ENCODE results near the gene PRSS2.
"Not testable (repeated sequence)": the region's sequence is repeated elsewhere in the genome, so short reads cannot be mapped to it uniquely, and the experiment has no call there.

Gene PRSS2

GRCh38 chr7:142745091-142745635, 25.6 kb upstream of the PRSS2 start:
- DNase-seq (ENCODE audit: low read depth in 1 of 2, low spot score in 1 of 2) = no peak
- no peak overlapping the region for H3K27ac ChIP-seq (replicated peaks)
- H3K4me3 ChIP-seq (replicated peaks; ENCODE audit: insufficient read depth, low read length) = no peak overlapping the region
- TF ChIP-seq GABPA (IDR thresholded peaks at IDR 0.05; ENCODE audit: low read depth) (no peak), REST (IDR thresholded peaks at IDR 0.05; ENCODE audit: insufficient replicate concordance, low read depth) (no peak), SPI1 (IDR thresholded peaks at IDR 0.05; ENCODE audit: borderline replicate concordance, low read depth) (no peak), POLR2AphosphoS5 (IDR thresholded peaks at IDR 0.05; ENCODE audit: low read depth) (no peak), CTCF (IDR thresholded peaks at IDR 0.05; ENCODE audit: insufficient read depth, low read length) (no peak)
- no peaks in the 10 kb centered on the region for H3K27me3 ChIP-seq (ENCODE audit: insufficient read depth, poor library complexity, severe bottlenecking)

GRCh38 chr7:142745745-142746144, 25.0 kb upstream of the PRSS2 start:
- H3K4me3 ChIP-seq (replicated peaks; ENCODE audit: insufficient read depth, low read length) = no peak overlapping the region
- no peaks in the 10 kb centered on the region for H3K27me3 ChIP-seq (ENCODE audit: insufficient read depth, poor library complexity, severe bottlenecking)
- peak overlapping the region; percentile 54 for H3K27ac ChIP-seq (replicated peaks)
- DNase-seq (ENCODE audit: low read depth in 1 of 2, low spot score in 1 of 2) = peak in 1 of 2 experiments; percentile 21
- no peak for TF ChIP-seq REST (IDR thresholded peaks at IDR 0.05; ENCODE audit: insufficient replicate concordance, low read depth)
- no peak for TF ChIP-seq POLR2AphosphoS5 (IDR thresholded peaks at IDR 0.05; ENCODE audit: low read depth)
- no peak for TF ChIP-seq GABPA (IDR thresholded peaks at IDR 0.05; ENCODE audit: low read depth)
- no peak for TF ChIP-seq CTCF (IDR thresholded peaks at IDR 0.05; ENCODE audit: insufficient read depth, low read length)
- no peak for TF ChIP-seq SPI1 (IDR thresholded peaks at IDR 0.05; ENCODE audit: borderline replicate concordance, low read depth)

GRCh38 chr7:142746264-142746663, 24.5 kb upstream of the PRSS2 start:
- Histone ChIP-seq H3K27me3 (ENCODE audit: insufficient read depth, poor library complexity, severe bottlenecking) (no peaks in the 10 kb centered on the region), H3K27ac (replicated peaks) (peak overlapping the region; percentile 54), H3K4me3 (replicated peaks; ENCODE audit: insufficient read depth, low read length) (no peak overlapping the region)
- TF ChIP-seq CTCF (IDR thresholded peaks at IDR 0.05; ENCODE audit: insufficient read depth, low read length) (no peak), SPI1 (IDR thresholded peaks at IDR 0.05; ENCODE audit: borderline replicate concordance, low read depth) (no peak)
- peak in 1 of 2 experiments; percentile 34 for DNase-seq (ENCODE audit: low read depth in 1 of 2, low spot score in 1 of 2)

- not testable (repeated sequence) for H3K4me3 ChIP-seq (replicated peaks; ENCODE audit: insufficient read depth, low read length); H3K27ac ChIP-seq (replicated peaks); DNase-seq (ENCODE audit: low read depth in 1 of 2, low spot score in 1 of 2); H3K27me3 ChIP-seq (ENCODE audit: insufficient read depth, poor library complexity, severe bottlenecking)
These were observed 22.4 kb upstream of the PRSS2 start for GRCh38 chr7:142748410-142748809.
